Transverse colon (tissue), 4 donors: ENCODE measurements around the gene WWOX. TPM values are rescaled to one million over a fixed set of nuclear protein-coding genes. Genes with fewer than 3 reads are reported as not detected.

Experiments used
- DNase-seq: peaks from one replicate; pipeline ENCODE4 v3.0.0-alpha.2; 2019
- H3K27ac ChIP-seq, 4 donors: fragments of 200-600 bp; sonication (generic); 2 replicates each; pipeline ENCODE4 v1.5.1; 2016 to 2018; ENCODE audit warnings: inconsistent platforms in 4 of 4
- H3K27me3 ChIP-seq: fragments of 200-600 bp; sonication (generic); 2 replicates; pipeline ENCODE4 v1.5.1; 2017; ENCODE audit warnings: inconsistent platforms
- H3K36me3 ChIP-seq, 4 donors: fragments of 200-600 bp; sonication (generic); 2 replicates each; pipeline ENCODE4 v1.5.1; 2017 to 2019; ENCODE audit warnings: inconsistent platforms in 4 of 4
- H3K4me1 ChIP-seq, 4 donors: fragments of 200-600 bp; sonication (generic); 2 replicates each; pipeline ENCODE4 v1.5.1; 2017 to 2020; ENCODE audit warnings: inconsistent platforms in 4 of 4
- H3K4me3 ChIP-seq, 4 donors: fragments of 200-600 bp; sonication (generic); 1 replicate in 1 of 4; 2 replicates in 3 of 4; pipeline versions ENCODE4 v1.5.1 to v1.6.1; 2017 to 2019; ENCODE audit warnings: inconsistent platforms in 4 of 4
- H3K9me3 ChIP-seq, 2 donors: fragments of 200-600 bp; sonication (generic); 2 replicates each; pipeline ENCODE4 v1.5.1; 2017 to 2019; ENCODE audit warnings: inconsistent platforms in 2 of 2
- EP300 ChIP-seq: sonication (generic); formaldehyde crosslinking; IDR thresholded peaks from one replicate; pipeline ENCODE4 v1.6.1; 2017; ENCODE audit warnings: antibody characterized with exemption, low read depth
- POLR2A ChIP-seq: fragments of 450-650 bp; IDR thresholded peaks from one replicate; pipeline ENCODE4 v1.6.1; 2016; ENCODE audit warnings: antibody characterized with exemption, mild to moderate bottlenecking, moderate library complexity
- POLR2AphosphoS5 ChIP-seq, 3 donors: sonication (generic); formaldehyde crosslinking; IDR thresholded peaks; one replicate each; pipeline ENCODE4 v1.6.1; 2016; ENCODE audit warnings: antibody characterized with exemption in 3 of 3
- WGBS, 2 donors: methylation state at CpG; one replicate each; pipeline ENCODE4 v1.1.5; 2018; ENCODE audit warnings: low coverage in 1 of 2; 5-methylcytosine and 5-hydroxymethylcytosine counted together
- in situ Hi-C, 4 donors: fragments of 200-750 bp; cut with MboI; loops; one replicate each; pipeline versions ENCODE4 v1.15.0 to v1.15.1; 2017; ENCODE audit warnings: low sequenced_read_pairs in 3 of 4, low pct_ligation_motif_present in 1 of 4, low pct_unique_long_range_greater_than_20kb in 1 of 4
- intact Hi-C: fragments of 100-400 bp; cut with DNase I; formaldehyde crosslinking; loops from one replicate; pipeline ENCODE4 v1.15.1; 2023; ENCODE audit warnings: low total_unique reads
- total RNA-seq, 4 donors: library from RNA; depleted of rRNA; stranded (reverse); fragments of >200 nt; gene quantifications; one replicate each; pipeline ENCODE4 v1.1.0, GENCODE V29; 2016
- TF ChIP-seq, protein P1 (sequence below), 5 experiments: fragments of 200-600 bp in 3 of 5; fragments of 450-650 bp in 2 of 5; sonication (generic) in 3 of 5; IDR thresholded peaks; 1 replicate in 2 of 5; 2 replicates in 3 of 5; pipeline ENCODE4 v1.5.1; 2016 to 2017; ENCODE audit warnings: antibody characterized with exemption in 5 of 5, inconsistent platforms in 3 of 5, mild to moderate bottlenecking in 2 of 5, moderate library complexity in 1 of 5

The WWOX gene
- total RNA-seq, 4 donors from 2014 or later = 11.2 to 53.8 (median 24.8) TPM

DNA sequence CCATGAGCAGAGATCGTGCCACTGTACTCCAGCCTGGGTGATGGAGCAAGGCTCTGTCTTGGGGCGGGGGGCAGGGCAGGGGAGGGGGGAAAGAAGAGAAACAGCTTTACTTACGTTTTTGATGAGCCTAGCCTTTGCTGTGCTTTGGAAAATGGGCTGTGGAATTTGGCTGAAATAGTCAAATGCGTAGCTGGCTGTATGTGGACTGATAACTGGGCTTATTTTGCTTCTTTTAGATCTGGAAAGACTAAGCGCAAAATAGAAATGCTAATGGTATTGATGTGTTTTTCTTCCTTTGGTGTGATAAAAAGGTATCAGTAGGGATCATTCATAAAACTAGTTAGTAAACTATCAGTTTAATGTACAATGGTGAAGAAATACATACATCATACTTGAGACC, 346.4 kb downstream of the WWOX start:
- DNase-seq = no peak
- in situ Hi-C loops (no loop called here), intact Hi-C loops (no loop called here)
- no peak overlapping the region for H3K4me3 ChIP-seq
- no peak overlapping the region for H3K27ac ChIP-seq
- H3K27me3 ChIP-seq = no peaks in the 10 kb centered on the region
- 92 to 96% methylated on average over 5 of the region's 5 CpGs for WGBS, 2 donors
- no peaks in the 10 kb centered on the region for H3K36me3 ChIP-seq
- TF ChIP-seq, protein P1, sequence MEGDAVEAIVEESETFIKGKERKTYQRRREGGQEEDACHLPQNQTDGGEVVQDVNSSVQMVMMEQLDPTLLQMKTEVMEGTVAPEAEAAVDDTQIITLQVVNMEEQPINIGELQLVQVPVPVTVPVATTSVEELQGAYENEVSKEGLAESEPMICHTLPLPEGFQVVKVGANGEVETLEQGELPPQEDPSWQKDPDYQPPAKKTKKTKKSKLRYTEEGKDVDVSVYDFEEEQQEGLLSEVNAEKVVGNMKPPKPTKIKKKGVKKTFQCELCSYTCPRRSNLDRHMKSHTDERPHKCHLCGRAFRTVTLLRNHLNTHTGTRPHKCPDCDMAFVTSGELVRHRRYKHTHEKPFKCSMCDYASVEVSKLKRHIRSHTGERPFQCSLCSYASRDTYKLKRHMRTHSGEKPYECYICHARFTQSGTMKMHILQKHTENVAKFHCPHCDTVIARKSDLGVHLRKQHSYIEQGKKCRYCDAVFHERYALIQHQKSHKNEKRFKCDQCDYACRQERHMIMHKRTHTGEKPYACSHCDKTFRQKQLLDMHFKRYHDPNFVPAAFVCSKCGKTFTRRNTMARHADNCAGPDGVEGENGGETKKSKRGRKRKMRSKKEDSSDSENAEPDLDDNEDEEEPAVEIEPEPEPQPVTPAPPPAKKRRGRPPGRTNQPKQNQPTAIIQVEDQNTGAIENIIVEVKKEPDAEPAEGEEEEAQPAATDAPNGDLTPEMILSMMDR (IDR thresholded peaks at IDR 0.05) = no peak
- TF ChIP-seq POLR2A = no peak
- TF ChIP-seq POLR2AphosphoS5 (IDR thresholded peaks at IDR 0.05) = no peak
- no peak for TF ChIP-seq EP300
- no peaks in the 10 kb centered on the region for H3K9me3 ChIP-seq
- H3K4me1 ChIP-seq = peaks cover 0 to 12% (median 0%) of the 10 kb centered on the region in 4 donors

DNA sequence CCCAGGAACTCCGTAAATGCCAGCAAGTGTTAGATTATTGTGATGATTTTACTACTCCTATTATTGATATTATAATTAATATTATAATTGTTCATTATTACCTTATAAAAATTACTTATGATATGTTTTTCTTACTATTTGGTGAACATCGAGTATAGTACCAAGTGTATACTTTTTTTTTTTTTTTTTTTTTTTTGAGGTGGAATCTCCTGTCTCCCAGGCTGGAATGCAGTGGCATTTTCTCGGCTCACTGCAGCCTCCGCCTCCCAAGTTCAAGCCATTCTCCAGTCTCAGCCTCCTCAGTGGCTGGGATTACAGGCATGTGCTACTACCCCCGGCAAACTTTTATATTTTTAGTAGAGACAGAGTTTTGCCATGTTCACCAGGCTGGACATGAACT, 347.0 kb downstream of the WWOX start:
- 92% methylated on average over 2 to 5 of the region's 5 CpGs for WGBS, 2 donors
- no peaks in the 10 kb centered on the region for H3K36me3 ChIP-seq
- intact Hi-C loops (no loop called here), in situ Hi-C loops (no loop called here)
- no peak for DNase-seq
- no peaks in the 10 kb centered on the region for H3K9me3 ChIP-seq
- H3K27me3 ChIP-seq = no peaks in the 10 kb centered on the region
- TF ChIP-seq EP300 (no peak), POLR2AphosphoS5 (IDR thresholded peaks at IDR 0.05) (no peak), POLR2A (no peak)
- TF ChIP-seq, protein P1 (IDR thresholded peaks at IDR 0.05) = no peak
- H3K27ac ChIP-seq = no peak overlapping the region
- H3K4me1 ChIP-seq = peaks cover 0 to 12% (median 0%) of the 10 kb centered on the region in 4 donors
- no peak overlapping the region for H3K4me3 ChIP-seq

DNA sequence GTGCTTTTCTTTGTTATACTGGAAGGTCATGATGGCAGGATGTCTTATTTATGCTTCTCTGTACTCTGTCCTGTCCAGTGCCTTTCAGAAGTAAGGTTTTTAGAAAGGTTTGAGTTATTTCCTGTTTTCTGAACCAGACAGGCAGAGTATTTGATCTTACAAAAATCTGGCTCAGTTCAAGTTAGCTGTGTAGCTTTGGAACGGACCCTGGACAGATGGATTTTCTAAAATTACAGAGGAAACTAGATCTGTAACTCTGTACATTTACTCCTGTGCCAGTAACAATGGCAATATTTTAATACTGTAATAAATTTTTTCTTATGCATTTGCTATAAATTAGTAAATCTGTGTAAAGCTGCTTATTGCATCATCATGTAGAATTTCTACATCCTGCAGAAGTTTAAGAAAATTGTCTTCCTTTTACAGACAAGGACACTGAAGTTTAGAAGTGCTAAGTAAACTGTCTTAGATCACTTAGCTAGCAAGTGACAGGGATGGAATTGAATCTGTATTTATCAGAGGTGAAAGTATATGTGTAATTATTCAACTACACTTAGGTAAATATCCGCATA, 347.6 kb downstream of the WWOX start:
- intact Hi-C loops (no loop called here), in situ Hi-C loops (no loop called here)
- 68 to 84% methylated on average over 2 of the region's 2 CpGs for WGBS, 2 donors

DNA sequence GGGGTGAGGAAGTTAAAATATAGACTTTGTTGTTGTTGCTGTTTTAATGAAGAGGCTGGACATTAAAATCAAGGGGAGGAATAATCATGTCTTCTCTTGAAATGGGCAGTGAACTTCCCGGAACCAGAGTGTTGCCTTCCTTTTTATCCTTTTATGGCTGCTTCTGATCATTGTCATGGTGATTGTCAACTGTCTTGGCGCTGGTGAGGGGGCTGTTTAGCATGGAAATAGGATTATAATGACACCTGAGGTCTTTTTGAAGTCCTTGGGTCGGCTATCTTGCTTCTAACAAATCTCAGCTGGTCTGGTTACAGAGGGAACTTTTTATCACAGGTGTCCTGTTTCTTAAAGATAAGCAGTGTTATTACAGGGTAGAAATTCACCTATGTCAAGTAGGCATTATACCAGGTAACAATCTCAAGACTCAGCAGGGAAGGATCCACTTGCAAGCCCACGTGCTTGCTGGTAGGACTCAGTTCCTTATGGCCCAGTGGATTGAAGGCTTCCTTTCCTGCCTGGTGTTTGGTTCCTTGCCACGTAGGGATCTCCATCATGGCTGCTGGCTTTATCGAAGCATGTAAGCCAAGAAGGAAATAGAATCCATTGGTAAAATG, 349.3 kb downstream of the WWOX start:
- no peak for DNase-seq
- in situ Hi-C loops = no loop called here

More for the DNA sequence above, 347.6 kb downstream of the WWOX start:
- H3K9me3 ChIP-seq = no peaks in the 10 kb centered on the region
- H3K4me3 ChIP-seq = no peak overlapping the region
- DNase-seq = no peak
- TF ChIP-seq EP300 (no peak), POLR2AphosphoS5 (IDR thresholded peaks at IDR 0.05) (no peak), POLR2A (no peak)
- TF ChIP-seq, protein P1 (IDR thresholded peaks at IDR 0.05) = no peak
- no peak overlapping the region for H3K27ac ChIP-seq
- no peaks in the 10 kb centered on the region for H3K36me3 ChIP-seq
- H3K27me3 ChIP-seq = no peaks in the 10 kb centered on the region
- H3K4me1 ChIP-seq = peaks cover 0 to 12% (median 0%) of the 10 kb centered on the region in 4 donors

More for the DNA sequence above, 349.3 kb downstream of the WWOX start:
- Histone ChIP-seq H3K9me3 (no peaks in the 10 kb centered on the region), H3K36me3 (no peaks in the 10 kb centered on the region), H3K4me3 (no peak overlapping the region), H3K27me3 (no peaks in the 10 kb centered on the region), H3K27ac (no peak overlapping the region), H3K4me1 (peaks cover 0 to 5% (median 0%) of the 10 kb centered on the region in 4 donors)
- intact Hi-C loops = no loop called here
- 59 to 75% methylated on average over 3 to 6 of the region's 6 CpGs for WGBS, 2 donors
- TF ChIP-seq, protein P1 (IDR thresholded peaks at IDR 0.05) = no peak
- TF ChIP-seq POLR2A (no peak), POLR2AphosphoS5 (IDR thresholded peaks at IDR 0.05) (no peak), EP300 (no peak)
